ENCODE data around the gene NAA15. TPM values are rescaled to one million over a fixed set of nuclear protein-coding genes. Genes with fewer than 3 reads are reported as not detected.

Gene NAA15
- total RNA-seq, 1 donor from 2014 or later: 52.8 TPM

- Mint-ChIP-seq H3K27ac (no peak overlapping the region), H3K27me3 (no peaks in the 10 kb centered on the region), H3K36me3 (ENCODE audit: insufficient read depth) (peaks cover 13% of the 10 kb centered on the region), H3K4me1 (ENCODE audit: low read depth) (peaks cover 3% of the 10 kb centered on the region), H3K9me3 (ENCODE audit: low read depth) (no peaks in the 10 kb centered on the region), H3K4me3 (ENCODE audit: low read depth) (no peak overlapping the region)
- DNase-seq (ENCODE audit: low spot score, unreplicated experiment): no peak
- TF ChIP-seq CTCF (IDR thresholded peaks at IDR 0.05; ENCODE audit: unreplicated experiment): no peak
Observed at GRCh38 chr4:139330283-139330682, 29.0 kb downstream of the NAA15 start.

GRCh38 chr4:139331185-139331584 is 29.9 kb downstream of the NAA15 start:
- H3K4me1 Mint-ChIP-seq (ENCODE audit: low read depth): peaks cover 3% of the 10 kb centered on the region
- no peak for DNase-seq (ENCODE audit: low spot score, unreplicated experiment)
- no peak overlapping the region for H3K4me3 Mint-ChIP-seq (ENCODE audit: low read depth)
- peaks cover 15% of the 10 kb centered on the region for H3K36me3 Mint-ChIP-seq (ENCODE audit: insufficient read depth)
- H3K27me3 Mint-ChIP-seq: no peaks in the 10 kb centered on the region
- no peaks in the 10 kb centered on the region for H3K9me3 Mint-ChIP-seq (ENCODE audit: low read depth)
- no peak overlapping the region for H3K27ac Mint-ChIP-seq
- no peak for TF ChIP-seq CTCF (IDR thresholded peaks at IDR 0.05; ENCODE audit: unreplicated experiment)

- Mint-ChIP-seq H3K36me3 (ENCODE audit: insufficient read depth) (peaks cover 18% of the 10 kb centered on the region), H3K27ac (peak overlapping the region; percentile 29), H3K27me3 (no peaks in the 10 kb centered on the region), H3K4me3 (ENCODE audit: low read depth) (no peak overlapping the region), H3K9me3 (ENCODE audit: low read depth) (no peaks in the 10 kb centered on the region), H3K4me1 (ENCODE audit: low read depth) (peaks cover 3% of the 10 kb centered on the region)
- TF ChIP-seq CTCF (IDR thresholded peaks at IDR 0.05; ENCODE audit: unreplicated experiment): no peak
- DNase-seq (ENCODE audit: low spot score, unreplicated experiment): no peak
Observed at GRCh38 chr4:139333046-139333445, 31.7 kb downstream of the NAA15 start.

GRCh38 chr4:139337612-139338011 is 36.3 kb downstream of the NAA15 start:
- no peak for TF ChIP-seq CTCF (IDR thresholded peaks at IDR 0.05; ENCODE audit: unreplicated experiment)
- Mint-ChIP-seq H3K36me3 (ENCODE audit: insufficient read depth) (peaks cover 21% of the 10 kb centered on the region), H3K4me1 (ENCODE audit: low read depth) (peaks cover 5% of the 10 kb centered on the region), H3K27ac (no peak overlapping the region), H3K27me3 (no peaks in the 10 kb centered on the region), H3K9me3 (ENCODE audit: low read depth) (no peaks in the 10 kb centered on the region), H3K4me3 (ENCODE audit: low read depth) (no peak overlapping the region)
- no peak for DNase-seq (ENCODE audit: low spot score, unreplicated experiment)

GRCh38 chr4:139361301-139361700 is 60.0 kb downstream of the NAA15 start:
- Mint-ChIP-seq H3K36me3 (ENCODE audit: insufficient read depth) (peaks cover 13% of the 10 kb centered on the region), H3K9me3 (ENCODE audit: low read depth) (no peaks in the 10 kb centered on the region), H3K4me3 (ENCODE audit: low read depth) (no peak overlapping the region), H3K27ac (no peak overlapping the region), H3K27me3 (no peaks in the 10 kb centered on the region), H3K4me1 (ENCODE audit: low read depth) (no peaks in the 10 kb centered on the region)
- no peak for TF ChIP-seq CTCF (IDR thresholded peaks at IDR 0.05; ENCODE audit: unreplicated experiment)
- no peak for DNase-seq (ENCODE audit: low spot score, unreplicated experiment)

Data from progenitor cell of endocrine pancreas (in vitro differentiated cells).